ENCODE measurements around the gene ZMYND15.

The ZMYND15 gene

GRCh38 chr17:4717791-4718190, 21.8 kb upstream of the ZMYND15 start:
- no peak for DNase-seq

GRCh38 chr17:4718276-4718675, 21.4 kb upstream of the ZMYND15 start:
- no peak for DNase-seq

- no peak for DNase-seq
These were observed 20.5 kb upstream of the ZMYND15 start for GRCh38 chr17:4719146-4719545.

GRCh38 chr17:4719684-4720221, 19.9 kb upstream of the ZMYND15 start:
- no peak for DNase-seq

GRCh38 chr17:4720787-4721186, 18.8 kb upstream of the ZMYND15 start:
- DNase-seq, result no peak

GRCh38 chr17:4721203-4722135, 18.2 kb upstream of the ZMYND15 start:
- no peak for DNase-seq

GRCh38 chr17:4722678-4723240, 16.9 kb upstream of the ZMYND15 start:
- DNase-seq, result no peak

GRCh38 chr17:4724650-4725049, 15.0 kb upstream of the ZMYND15 start:
- no peak for DNase-seq

GRCh38 chr17:4725646-4726310, 13.9 kb upstream of the ZMYND15 start:
- DNase-seq, result no peak

GRCh38 chr17:4728124-4728523, 11.5 kb upstream of the ZMYND15 start:
- no peak for DNase-seq

GRCh38 chr17:4733073-4733531, 6.5 kb upstream of the ZMYND15 start:
- no peak for DNase-seq

- DNase-seq, result no peak
These were observed 4.7 kb upstream of the ZMYND15 start for GRCh38 chr17:4734857-4735475.

- DNase-seq, result no peak
These were observed 3.6 kb upstream of the ZMYND15 start for GRCh38 chr17:4735876-4736651.

GRCh38 chr17:4738136-4739121, 1.2 kb upstream of the ZMYND15 start:
- DNase-seq, result no peak

GRCh38 chr17:4740025-4740351, 355 bp downstream of the ZMYND15 start:
- DNase-seq, result no peak

- no peak for DNase-seq
These were observed 951 bp downstream of the ZMYND15 start for GRCh38 chr17:4740584-4740983.

- no peak for DNase-seq
These were observed 1.9 kb downstream of the ZMYND15 start for GRCh38 chr17:4741544-4741943.

- DNase-seq, result no peak
These were observed 2.5 kb downstream of the ZMYND15 start for GRCh38 chr17:4742133-4742532.

GRCh38 chr17:4742629-4743028, 3.0 kb downstream of the ZMYND15 start:
- no peak for DNase-seq

GRCh38 chr17:4743216-4743615, 3.6 kb downstream of the ZMYND15 start:
- DNase-seq, result no peak

- no peak for DNase-seq
These were observed 4.3 kb downstream of the ZMYND15 start for GRCh38 chr17:4743898-4744297.
